Tibial artery (tissue), 4 donors: Measurements from ENCODE around the gene OCIAD2.
"Not testable (repeated sequence)": the region's sequence is repeated elsewhere in the genome, so short reads cannot be mapped to it uniquely, and the experiment has no call there.

Experiments
- DNase-seq, 2 donors: peaks; one replicate each; pipeline ENCODE4 v3.0.0-alpha.2; 2019
- H3K27ac ChIP-seq, 2 donors: fragments of 200-600 bp; sonication (generic) in 1 of 2; 1 replicate in 1 of 2; 2 replicates in 1 of 2; pipeline ENCODE4 v1.5.1; 2018 to 2019; ENCODE audit warnings: mild to moderate bottlenecking in 1 of 2
- H3K27me3 ChIP-seq, 2 donors: fragments of 200-600 bp; sonication (generic) in 1 of 2; one replicate each; pipeline versions ENCODE4 v1.5.1 to v1.6.0; 2016 to 2019
- H3K36me3 ChIP-seq, 3 donors: fragments of 200-600 bp; sonication (generic) in 2 of 3; one replicate each; pipeline ENCODE4 v1.5.1; 2016 to 2019; ENCODE audit warnings: mild to moderate bottlenecking in 2 of 3
- H3K4me1 ChIP-seq, 4 donors: fragments of 200-600 bp; sonication (generic) in 2 of 4; 1 replicate in 3 of 4; 2 replicates in 1 of 4; pipeline ENCODE4 v1.5.1; 2016 to 2019
- H3K4me3 ChIP-seq, 2 donors: fragments of 200-600 bp; sonication (generic) in 1 of 2; 1 replicate in 1 of 2; 2 replicates in 1 of 2; pipeline ENCODE4 v1.5.1; 2018 to 2019; ENCODE audit warnings: mild to moderate bottlenecking in 2 of 2
- H3K9me3 ChIP-seq, 3 donors: fragments of 200-600 bp; sonication (generic) in 1 of 3; one replicate each; pipeline ENCODE4 v1.5.1; 2016 to 2019
- CTCF ChIP-seq, 2 experiments: fragments of 200-600 bp in 1 of 2; fragments of 450-650 bp in 1 of 2; IDR thresholded peaks; one replicate each; pipeline ENCODE4 v1.5.1; 2017 to 2019; ENCODE audit warnings: antibody characterized with exemption in 2 of 2, mild to moderate bottlenecking in 1 of 2, moderate library complexity in 1 of 2
- intact Hi-C: fragments of 100-400 bp; cut with DNase I; formaldehyde crosslinking; loops from one replicate; pipeline ENCODE4 v1.15.0; 2023; ENCODE audit warnings: low total_unique reads

Gene OCIAD2

GRCh38 chr4:48853604-48854394 is 52.8 kb downstream of the OCIAD2 start:
- H3K4me3 ChIP-seq, result no peak overlapping the region
- no peak for TF ChIP-seq CTCF (IDR thresholded peaks at IDR 0.05)
- H3K4me1 ChIP-seq, result no peaks in the 10 kb centered on the region
- H3K27ac ChIP-seq, result no peak overlapping the region
- no peaks in the 10 kb centered on the region for H3K9me3 ChIP-seq
- H3K27me3 ChIP-seq, result no peaks in the 10 kb centered on the region
- DNase-seq, result no peak
- intact Hi-C loops, result no loop called here
- H3K36me3 ChIP-seq, result peaks cover 46 to 66% (median 61%) of the 10 kb centered on the region in 3 donors

- H3K36me3 ChIP-seq, result peaks cover 43 to 51% (median 50%) of the 10 kb centered on the region in 3 donors
- H3K9me3 ChIP-seq, result no peaks in the 10 kb centered on the region
- H3K27ac ChIP-seq, result no peak overlapping the region
- DNase-seq, result no peak
- H3K4me1 ChIP-seq, result no peaks in the 10 kb centered on the region
- no peaks in the 10 kb centered on the region for H3K27me3 ChIP-seq
- H3K4me3 ChIP-seq, result no peak overlapping the region
- intact Hi-C loops, result no loop called here
- no peak for TF ChIP-seq CTCF (IDR thresholded peaks at IDR 0.05)
Measured at GRCh38 chr4:48851651-48852050, 54.9 kb downstream of the OCIAD2 start.

- intact Hi-C loops, H3K4me1 ChIP-seq, H3K27ac ChIP-seq, DNase-seq, H3K4me3 ChIP-seq, H3K9me3 ChIP-seq, H3K27me3 ChIP-seq: not testable (repeated sequence)
- peaks cover 30 to 68% (median 55%) of the 10 kb centered on the region in 3 donors for H3K36me3 ChIP-seq
Measured at GRCh38 chr4:48848799-48849198, 57.8 kb downstream of the OCIAD2 start.

- Histone ChIP-seq H3K9me3 (no peaks in the 10 kb centered on the region), H3K27ac (no peak overlapping the region), H3K4me1 (peaks cover 0 to 11% (median 0%) of the 10 kb centered on the region in 4 donors), H3K27me3 (no peaks in the 10 kb centered on the region), H3K36me3 (peaks cover 17 to 40% (median 33%) of the 10 kb centered on the region in 3 donors), H3K4me3 (no peak overlapping the region)
- no peak for TF ChIP-seq CTCF (IDR thresholded peaks at IDR 0.05)
- intact Hi-C loops, result no loop called here
- no peak for DNase-seq
Measured at GRCh38 chr4:48844843-48845242, 61.7 kb downstream of the OCIAD2 start.

GRCh38 chr4:48841045-48841827 is 65.3 kb downstream of the OCIAD2 start:
- H3K27ac ChIP-seq, result no peak overlapping the region
- no peaks in the 10 kb centered on the region for H3K27me3 ChIP-seq
- no peak overlapping the region for H3K4me3 ChIP-seq
- H3K9me3 ChIP-seq, result no peaks in the 10 kb centered on the region
- DNase-seq, result no peak
- peaks cover 0 to 11% (median 2%) of the 10 kb centered on the region in 4 donors for H3K4me1 ChIP-seq
- H3K36me3 ChIP-seq, result peaks cover 28 to 61% (median 29%) of the 10 kb centered on the region in 3 donors
- TF ChIP-seq CTCF (IDR thresholded peaks at IDR 0.05), result no peak
- intact Hi-C loops, result no loop called here

- DNase-seq, result no peak
- Histone ChIP-seq H3K9me3 (no peaks in the 10 kb centered on the region), H3K27ac (no peak overlapping the region), H3K4me3 (no peak overlapping the region), H3K4me1 (peaks cover 0 to 24% (median 16%) of the 10 kb centered on the region in 4 donors), H3K36me3 (peaks cover 42 to 54% (median 52%) of the 10 kb centered on the region in 3 donors), H3K27me3 (no peaks in the 10 kb centered on the region)
- intact Hi-C loops, result no loop called here
- no peak for TF ChIP-seq CTCF (IDR thresholded peaks at IDR 0.05)
Measured at GRCh38 chr4:48836658-48837057, 69.9 kb downstream of the OCIAD2 start.
